ENCODE data around the gene BTK.

The BTK gene

GRCh38 chrX:101399825-101400224 lies 13.8 kb upstream of the BTK start:
- H3K9ac ChIP-seq (ENCODE audit: low read length) = no peak overlapping the region
- H3K36me3 ChIP-seq (replicated peaks; ENCODE audit: low read depth, low read length) = peaks cover 17% of the 10 kb centered on the region
- H3K4me3 ChIP-seq (ENCODE audit: low read length) = no peak overlapping the region
- H4K20me1 ChIP-seq (ENCODE audit: insufficient read depth, low read length) = no peaks in the 10 kb centered on the region
- H3K4me2 ChIP-seq (ENCODE audit: low read length) = no peak overlapping the region
- H3K79me2 ChIP-seq (ENCODE audit: low read length) = peaks cover 5% of the 10 kb centered on the region
- TF ChIP-seq EZH2phosphoT487 (IDR thresholded peaks at IDR 0.05; ENCODE audit: low read depth) = no peak
- no peak overlapping the region for H3K27ac ChIP-seq (ENCODE audit: low read length)
- H3K4me1 ChIP-seq (ENCODE audit: low read length) = no peaks in the 10 kb centered on the region
- no peaks in the 10 kb centered on the region for H3K9me3 ChIP-seq (ENCODE audit: insufficient read depth, low read length)
- no peak overlapping the region for H2AFZ ChIP-seq (ENCODE audit: low read depth, low read length)
- no peaks in the 10 kb centered on the region for H3K27me3 ChIP-seq (ENCODE audit: low read depth, low read length)

GRCh38 chrX:101398694-101399093 lies 12.7 kb upstream of the BTK start:
- no peak overlapping the region for H3K27ac ChIP-seq (ENCODE audit: low read length)
- no peak overlapping the region for H3K4me2 ChIP-seq (ENCODE audit: low read length)
- no peaks in the 10 kb centered on the region for H4K20me1 ChIP-seq (ENCODE audit: insufficient read depth, low read length)
- no peaks in the 10 kb centered on the region for H3K27me3 ChIP-seq (ENCODE audit: low read depth, low read length)
- TF ChIP-seq CTCF (IDR thresholded peaks at IDR 0.05; ENCODE audit: low read depth, low read length) (no peak), EZH2phosphoT487 (IDR thresholded peaks at IDR 0.05; ENCODE audit: low read depth) (no peak)
- H3K4me1 ChIP-seq (ENCODE audit: low read length) = peaks cover 4% of the 10 kb centered on the region
- H3K9ac ChIP-seq (ENCODE audit: low read length) = no peak overlapping the region
- H3K79me2 ChIP-seq (ENCODE audit: low read length) = peaks cover 3% of the 10 kb centered on the region
- no peak overlapping the region for H2AFZ ChIP-seq (ENCODE audit: low read depth, low read length)
- peaks cover 14% of the 10 kb centered on the region for H3K36me3 ChIP-seq (replicated peaks; ENCODE audit: low read depth, low read length)
- no peaks in the 10 kb centered on the region for H3K9me3 ChIP-seq (ENCODE audit: insufficient read depth, low read length)
- H3K4me3 ChIP-seq (ENCODE audit: low read length) = no peak overlapping the region

GRCh38 chrX:101397779-101398178 lies 11.8 kb upstream of the BTK start:
- H3K9me3 ChIP-seq (ENCODE audit: insufficient read depth, low read length) = no peaks in the 10 kb centered on the region
- no peak overlapping the region for H2AFZ ChIP-seq (ENCODE audit: low read depth, low read length)
- H4K20me1 ChIP-seq (ENCODE audit: insufficient read depth, low read length) = no peaks in the 10 kb centered on the region
- H3K9ac ChIP-seq (ENCODE audit: low read length) = no peak overlapping the region
- no peak overlapping the region for H3K4me2 ChIP-seq (ENCODE audit: low read length)
- no peak overlapping the region for H3K4me3 ChIP-seq (ENCODE audit: low read length)
- peaks cover 19% of the 10 kb centered on the region for H3K36me3 ChIP-seq (replicated peaks; ENCODE audit: low read depth, low read length)
- TF ChIP-seq EZH2phosphoT487 (IDR thresholded peaks at IDR 0.05; ENCODE audit: low read depth) (no peak), CTCF (IDR thresholded peaks at IDR 0.05; ENCODE audit: low read depth, low read length) (no peak)
- no peak overlapping the region for H3K27ac ChIP-seq (ENCODE audit: low read length)
- peaks cover 12% of the 10 kb centered on the region for H3K79me2 ChIP-seq (ENCODE audit: low read length)
- H3K27me3 ChIP-seq (ENCODE audit: low read depth, low read length) = no peaks in the 10 kb centered on the region
- peaks cover 11% of the 10 kb centered on the region for H3K4me1 ChIP-seq (ENCODE audit: low read length)

- Histone ChIP-seq H3K9me3 (ENCODE audit: insufficient read depth, low read length) (no peaks in the 10 kb centered on the region), H3K4me2 (ENCODE audit: low read length) (no peak overlapping the region), H3K4me3 (ENCODE audit: low read length) (no peak overlapping the region), H4K20me1 (ENCODE audit: insufficient read depth, low read length) (no peaks in the 10 kb centered on the region), H3K79me2 (ENCODE audit: low read length) (peaks cover 32% of the 10 kb centered on the region), H3K9ac (ENCODE audit: low read length) (no peak overlapping the region), H2AFZ (ENCODE audit: low read depth, low read length) (no peak overlapping the region), H3K27me3 (ENCODE audit: low read depth, low read length) (no peaks in the 10 kb centered on the region), H3K36me3 (replicated peaks; ENCODE audit: low read depth, low read length) (peaks cover 33% of the 10 kb centered on the region), H3K27ac (ENCODE audit: low read length) (no peak overlapping the region), H3K4me1 (ENCODE audit: low read length) (peaks cover 20% of the 10 kb centered on the region)
- no peak for TF ChIP-seq EZH2phosphoT487 (IDR thresholded peaks at IDR 0.05; ENCODE audit: low read depth)
- no peak for TF ChIP-seq CTCF (IDR thresholded peaks at IDR 0.05; ENCODE audit: low read depth, low read length)
Measured at GRCh38 chrX:101395789-101396188, 9.8 kb upstream of the BTK start.

GRCh38 chrX:101394372-101394771 lies 8.4 kb upstream of the BTK start:
- Histone ChIP-seq H3K27me3 (ENCODE audit: low read depth, low read length) (no peaks in the 10 kb centered on the region), H3K9ac (ENCODE audit: low read length) (no peak overlapping the region), H3K27ac (ENCODE audit: low read length) (no peak overlapping the region), H3K36me3 (replicated peaks; ENCODE audit: low read depth, low read length) (peaks cover 30% of the 10 kb centered on the region), H2AFZ (ENCODE audit: low read depth, low read length) (no peak overlapping the region), H4K20me1 (ENCODE audit: insufficient read depth, low read length) (no peaks in the 10 kb centered on the region), H3K4me2 (ENCODE audit: low read length) (no peak overlapping the region), H3K79me2 (ENCODE audit: low read length) (peaks cover 32% of the 10 kb centered on the region), H3K4me1 (ENCODE audit: low read length) (peaks cover 26% of the 10 kb centered on the region), H3K9me3 (ENCODE audit: insufficient read depth, low read length) (no peaks in the 10 kb centered on the region), H3K4me3 (ENCODE audit: low read length) (no peak overlapping the region)
- no peak for TF ChIP-seq EZH2phosphoT487 (IDR thresholded peaks at IDR 0.05; ENCODE audit: low read depth)
- no peak for TF ChIP-seq CTCF (IDR thresholded peaks at IDR 0.05; ENCODE audit: low read depth, low read length)

Measured in OCI-LY3 (cell line).